T follicular helper cell (primary cell): ENCODE measurements around the gene ATG2B.

Experiments
- DNase-seq: peaks from one replicate; pipeline ENCODE4 v3.0.0-alpha.2; 2020; ENCODE audit warnings: low read depth
- total RNA-seq, 2 experiments: gene quantifications; one replicate each; lab custom pipeline; 2026; lab: John Stamatoyannopoulos, UW

Gene ATG2B
- 88.0 to 132 reads per million in 2 experiments for total RNA-seq

GRCh38 chr14:96362965-96363750 is at the start of gene ATG2B, which contains the start of gene GSKIP:
Gene ATG2B (minus strand): TSS chr14:96363341. CDS start chr14:96362976, 365 bp downstream.
Gene GSKIP (plus strand): TSS chr14:96363526. CDS start chr14:96382248, 18,722 bp downstream.
- peak; percentile 97 for DNase-seq

GRCh38 chr14:96410119-96410518 is 47.0 kb upstream of the ATG2B start:
- no peak for DNase-seq

DNA sequence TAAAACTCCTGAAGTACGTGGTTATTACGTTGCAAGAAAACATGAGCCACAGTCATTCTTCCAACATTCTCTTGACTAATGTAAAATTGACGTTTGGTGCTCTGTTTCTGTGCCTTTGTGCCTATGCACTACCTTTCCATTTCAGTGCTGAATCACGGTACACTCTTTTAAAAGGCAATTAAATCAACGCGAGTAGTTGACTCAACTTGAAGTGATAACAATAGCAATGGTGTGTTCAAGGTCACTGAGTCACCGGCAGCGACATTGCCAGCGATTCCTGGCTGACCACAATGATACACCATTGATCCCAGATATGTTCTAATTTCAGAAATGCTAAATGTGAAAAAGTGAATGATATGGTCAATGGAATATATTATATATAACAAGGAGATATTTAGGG is 46.6 kb upstream of the ATG2B start:
- no peak for DNase-seq

GRCh38 chr14:96408608-96409007 is 45.5 kb upstream of the ATG2B start:
- no peak for DNase-seq

DNA sequence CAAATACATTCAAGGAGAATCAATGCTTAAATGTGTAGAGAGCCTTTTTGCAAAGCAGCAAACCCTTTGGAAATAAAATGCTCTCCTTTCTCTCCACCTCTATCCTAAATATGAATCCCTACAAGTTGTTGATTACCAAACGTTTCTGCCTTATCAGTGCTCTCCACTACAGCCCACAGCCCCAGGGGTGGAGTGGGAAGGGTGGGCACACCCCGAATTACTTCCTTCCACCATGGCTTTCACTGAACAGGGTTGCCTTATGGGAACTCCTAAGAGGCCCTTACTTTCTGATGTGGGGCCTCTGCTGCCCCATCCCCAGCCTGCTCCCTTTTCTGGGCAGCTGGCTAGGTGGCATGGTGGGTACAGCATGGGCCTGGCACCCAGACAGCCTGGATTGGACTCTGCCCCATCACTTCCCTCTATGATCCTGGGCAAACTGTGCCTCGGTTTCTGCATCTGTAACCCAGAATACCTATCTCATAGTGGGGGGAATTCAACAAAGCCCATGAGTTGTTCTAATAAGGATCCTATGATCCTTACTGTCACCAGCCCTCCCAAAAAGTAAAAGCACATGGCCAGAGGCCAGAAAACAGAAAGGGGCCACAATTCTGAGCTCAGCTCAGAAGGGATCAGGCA is 44.9 kb upstream of the ATG2B start:
- DNase-seq, result no peak

GRCh38 chr14:96405677-96406076 is 42.5 kb upstream of the ATG2B start:
- DNase-seq, result no peak

- DNase-seq, result no peak
Measured at GRCh38 chr14:96403409-96403808, 40.3 kb upstream of the ATG2B start.

GRCh38 chr14:96400495-96400894 is 37.4 kb upstream of the ATG2B start:
- DNase-seq, result no peak

GRCh38 chr14:96399405-96399804 is 36.3 kb upstream of the ATG2B start:
- DNase-seq, result no peak

DNA sequence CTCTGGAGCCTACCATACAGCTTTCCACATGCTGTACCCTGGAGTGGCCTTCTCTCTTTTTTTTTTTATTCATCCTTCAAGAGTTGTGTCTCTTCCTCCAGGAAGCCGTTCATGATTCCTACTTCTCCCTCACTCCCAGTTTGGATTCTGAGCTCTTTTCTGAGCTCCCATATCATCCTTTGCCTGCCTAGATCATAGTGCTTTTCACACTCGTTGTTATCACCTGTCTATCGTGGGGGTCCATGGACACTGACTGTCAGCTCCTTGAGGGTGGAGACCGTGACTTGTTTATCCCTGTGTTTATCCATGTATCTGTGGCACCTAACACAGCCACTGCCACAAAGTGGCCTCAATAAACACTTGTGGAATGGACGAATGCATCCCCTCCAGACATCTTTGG is 35.8 kb upstream of the ATG2B start:
- no peak for DNase-seq

DNA sequence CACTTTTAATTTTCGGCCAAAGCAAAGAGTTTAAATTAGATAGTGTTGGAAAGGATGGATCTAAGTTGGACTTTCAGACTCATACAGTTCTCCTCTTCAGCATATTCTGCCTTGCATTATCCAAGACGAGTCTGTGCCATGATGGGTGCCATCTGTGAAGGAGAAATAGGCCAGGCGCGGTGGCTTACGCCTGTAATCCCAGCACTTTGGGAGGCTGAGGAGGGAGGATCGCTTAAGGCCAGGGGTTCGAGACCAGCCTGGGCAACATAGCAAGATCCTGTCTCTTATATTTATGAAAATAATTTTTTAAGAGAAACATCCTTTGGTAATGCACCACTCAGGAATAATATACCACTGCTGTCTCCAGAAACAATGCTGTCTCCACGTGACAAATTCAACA is 35.3 kb upstream of the ATG2B start:
- DNase-seq, result no peak

- no peak for DNase-seq
Measured at GRCh38 chr14:96394047-96394815, 31.1 kb upstream of the ATG2B start.

GRCh38 chr14:96393071-96393691 is 30.0 kb upstream of the ATG2B start:
- DNase-seq, result no peak

- peak; percentile 99 for DNase-seq
Measured at GRCh38 chr14:96391293-96392118, 28.4 kb upstream of the ATG2B start.

GRCh38 chr14:96390965-96391292 is 27.8 kb upstream of the ATG2B start:
- no peak for DNase-seq

GRCh38 chr14:96385385-96385784 is 22.2 kb upstream of the ATG2B start:
- no peak for DNase-seq

- no peak for DNase-seq
Measured at GRCh38 chr14:96384740-96385139, 21.6 kb upstream of the ATG2B start.

DNA sequence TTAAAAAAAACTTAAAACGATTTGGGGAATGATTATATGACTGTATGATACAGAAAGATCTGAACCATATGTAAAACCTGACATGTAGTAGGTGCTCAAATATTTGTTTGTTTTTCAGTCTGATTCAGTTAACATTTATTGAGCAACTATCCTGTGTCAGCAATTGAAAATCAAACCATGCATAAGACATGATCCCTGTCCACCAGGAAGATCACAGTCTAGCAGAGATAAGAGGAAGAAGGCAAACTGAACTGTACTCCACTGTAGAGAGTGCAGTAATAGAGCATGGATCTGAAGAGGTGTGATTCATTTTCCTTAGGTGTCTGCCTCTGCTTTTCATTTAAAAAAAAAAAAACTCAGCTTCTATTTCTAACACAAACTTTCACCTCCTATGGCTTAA is 20.9 kb upstream of the ATG2B start:
- no peak for DNase-seq

- no peak for DNase-seq
Measured at GRCh38 chr14:96383445-96383844, 20.3 kb upstream of the ATG2B start.

- no peak for DNase-seq
Measured at GRCh38 chr14:96380735-96381134, 17.6 kb upstream of the ATG2B start.

DNA sequence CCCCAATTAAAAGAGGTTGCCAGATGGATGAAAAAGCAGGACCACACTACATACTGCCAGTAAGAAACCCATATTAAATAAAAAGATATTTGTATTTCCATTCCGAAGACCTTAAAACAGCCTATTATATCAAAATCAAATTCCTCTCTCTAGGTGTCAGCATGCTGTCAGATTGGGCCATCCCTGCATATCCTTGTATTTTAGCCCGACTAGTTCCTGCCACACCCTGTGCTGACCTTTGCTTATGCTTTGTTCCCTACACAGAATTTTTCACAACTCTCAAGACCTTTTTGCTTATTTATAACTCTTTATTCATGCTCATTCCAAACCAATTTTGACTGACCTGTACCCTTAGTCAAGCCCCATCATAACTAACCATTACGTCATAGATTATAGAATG is 13.0 kb upstream of the ATG2B start:
- no peak for DNase-seq
